H1 (cell line): ENCODE data around the gene LIPT2. TPM values are rescaled to one million over a fixed set of nuclear protein-coding genes. Genes with fewer than 3 reads are reported as not detected.

Experiments used
- CTCF ChIA-PET: fragments of 300-600 bp; sonication (Branson Sonifier 250); formaldehyde crosslinking; loops from one replicate; lab custom pipeline; 2021; ENCODE audit not compliant: partially characterized antibody; lab: Charles Lee
- POLR2A ChIA-PET: fragments of 300-600 bp; sonication (Branson Sonifier 250); formaldehyde crosslinking; loops from one replicate; lab custom pipeline; 2021; ENCODE audit warnings: inconsistent platforms; ENCODE audit not compliant: partially characterized antibody; lab: Charles Lee
- DNase-seq, 2 experiments: peaks; one replicate each; pipeline versions ENCODE4 v3.0.0 to v3.0.0-alpha.2; 2010 to 2022; ENCODE audit warnings: low spot score in 2 of 2, low read depth in 1 of 2, mixed read lengths in 1 of 2
- FAIRE-seq: peaks from 2 replicates; lab custom pipeline; 2011; peaks lifted over from hg19 to GRCh38; lab: Jason Lieb, UNC
- H2AFZ ChIP-seq: 2 replicates; pipeline ENCODE4 v1.8.1; 2012; ENCODE audit warnings: low read length, inconsistent platforms
- H2AK5ac ChIP-seq: 2 replicates; pipeline ENCODE4 v1.6.1; 2013; ENCODE audit warnings: low read depth, low read length
- H2BK120ac ChIP-seq: replicated peaks from 2 replicates; pipeline ENCODE3; 2013; ENCODE audit warnings: low read depth, low read length, inconsistent platforms
- H2BK12ac ChIP-seq: 2 replicates; pipeline ENCODE4 v1.6.1; 2013; ENCODE audit warnings: low read depth, low read length
- H2BK15ac ChIP-seq: 2 replicates; pipeline ENCODE4 v1.6.1; 2013; ENCODE audit warnings: low read length
- H2BK20ac ChIP-seq: 2 replicates; pipeline ENCODE4 v1.6.1; 2013; ENCODE audit warnings: low read length
- H2BK5ac ChIP-seq: 2 replicates; pipeline ENCODE4 v1.6.1; 2013; ENCODE audit warnings: low read depth, low read length
- H3K14ac ChIP-seq: 2 replicates; pipeline ENCODE4 v1.6.1; 2013; ENCODE audit warnings: inconsistent platforms; ENCODE audit not compliant: insufficient read length
- H3K18ac ChIP-seq: 2 replicates; pipeline ENCODE4 v1.6.1; 2013; ENCODE audit warnings: low read length; ENCODE audit errors: extremely low read depth
- H3K23ac ChIP-seq: 2 replicates; pipeline ENCODE4 v1.6.1; 2013; ENCODE audit warnings: inconsistent platforms; ENCODE audit not compliant: insufficient read length
- H3K23me2 ChIP-seq: 2 replicates; pipeline ENCODE4 v1.6.1; 2013; ENCODE audit warnings: low read depth, low read length
- H3K27ac ChIP-seq: 2 replicates; pipeline ENCODE4 v1.6.1; 2011; ENCODE audit warnings: low read depth, low read length, inconsistent platforms
- H3K27me3 ChIP-seq, 4 experiments: replicated peaks in 1 of 4; 1 replicate in 1 of 4; 2 replicates in 3 of 4; pipeline versions ENCODE4 v1.6.1 to v1.8.1; 2011 to 2013; ENCODE audit warnings: low read length in 3 of 4, mild to moderate bottlenecking in 3 of 4, inconsistent platforms in 2 of 4, mixed read lengths in 2 of 4, moderate library complexity in 1 of 4; ENCODE audit not compliant: control insufficient read depth in 3 of 4, insufficient read depth in 3 of 4; ENCODE audit errors: extremely low read depth in 1 of 4
- H3K36me3 ChIP-seq, 4 experiments: 2 replicates each; pipeline versions ENCODE4 v1.6.1 to v1.8.1; 2011 to 2013; ENCODE audit warnings: mild to moderate bottlenecking in 4 of 4, low read length in 3 of 4, moderate library complexity in 2 of 4, control low read depth in 1 of 4, inconsistent platforms in 1 of 4; ENCODE audit not compliant: insufficient read depth in 4 of 4, control insufficient read depth in 2 of 4
- H3K4ac ChIP-seq: replicated peaks from 2 replicates; pipeline ENCODE3; 2013; ENCODE audit warnings: low read length, low read depth, mixed read lengths, inconsistent platforms; ENCODE audit not compliant: insufficient read length
- H3K4me1 ChIP-seq, 4 experiments: replicated peaks in 1 of 4; 1 replicate in 1 of 4; 2 replicates in 3 of 4; pipeline versions ENCODE4 v1.6.1 to v1.8.1; 2011 to 2013; ENCODE audit warnings: low read length in 3 of 4, inconsistent platforms in 2 of 4, mixed read lengths in 1 of 4; ENCODE audit not compliant: insufficient read depth in 4 of 4, control insufficient read depth in 3 of 4
- H3K4me2 ChIP-seq, 2 experiments: 2 replicates each; pipeline versions ENCODE4 v1.6.1 to v1.8.1; 2011 to 2013; ENCODE audit warnings: low read depth in 2 of 2, low read length in 2 of 2, control low read depth in 1 of 2, inconsistent platforms in 1 of 2, mild to moderate bottlenecking in 1 of 2; ENCODE audit not compliant: insufficient read depth in 1 of 2
- H3K4me3 ChIP-seq, 4 experiments: fragments of 200-600, 300-600 bp in 1 of 4; sonication (generic), shearing (Covaris generic), sonication (Bioruptor Twin) in 1 of 4; 2 replicates each; pipeline versions ENCODE4 v1.5.1 to v1.8.1; 2011 to 2016; ENCODE audit warnings: low read length in 4 of 4, low read depth in 3 of 4, control low read depth in 2 of 4, inconsistent platforms in 2 of 4, mild to moderate bottlenecking in 2 of 4, mixed read lengths in 1 of 4, moderate library complexity in 1 of 4; ENCODE audit not compliant: insufficient read depth in 2 of 4; ENCODE audit errors: extremely low read depth in 1 of 4
- H3K56ac ChIP-seq: replicated peaks from 2 replicates; pipeline ENCODE3; 2013; ENCODE audit warnings: low read depth, mild to moderate bottlenecking, mixed read lengths, low read length, inconsistent platforms; ENCODE audit not compliant: insufficient read length
- H3K79me1 ChIP-seq: 2 replicates; pipeline ENCODE4 v1.6.1; 2013; ENCODE audit warnings: low read depth, low read length, control low read depth
- H3K79me2 ChIP-seq, 2 experiments: 2 replicates each; pipeline versions ENCODE4 v1.6.1 to v1.8.1; 2012 to 2013; ENCODE audit warnings: low read length in 2 of 2, mild to moderate bottlenecking in 2 of 2, inconsistent platforms in 1 of 2; ENCODE audit not compliant: insufficient read depth in 2 of 2, control insufficient read depth in 1 of 2
- H3K9ac ChIP-seq, 4 experiments: replicated peaks in 1 of 4; 1 replicate in 1 of 4; 2 replicates in 3 of 4; pipeline versions ENCODE4 v1.6.1 to v1.8.1; 2011 to 2013; ENCODE audit warnings: low read depth in 3 of 4, low read length in 3 of 4, control low read depth in 2 of 4, mild to moderate bottlenecking in 2 of 4, moderate library complexity in 2 of 4, inconsistent platforms in 1 of 4; ENCODE audit errors: extremely low read depth in 1 of 4
- H3K9me3 ChIP-seq, 2 experiments: 2 replicates each; pipeline versions ENCODE4 v1.6.1 to v1.8.1; 2012 to 2013; ENCODE audit warnings: mild to moderate bottlenecking in 2 of 2, moderate library complexity in 2 of 2, control low read depth in 1 of 2, inconsistent platforms in 1 of 2, low read depth in 1 of 2, low read length in 1 of 2, mixed read lengths in 1 of 2; ENCODE audit not compliant: insufficient read depth in 2 of 2
- H4K20me1 ChIP-seq, 2 experiments: replicated peaks in 1 of 2; 2 replicates each; pipeline versions ENCODE3 to v1.8.1; 2011 to 2013; ENCODE audit warnings: inconsistent platforms in 2 of 2, low read length in 2 of 2, mild to moderate bottlenecking in 1 of 2; ENCODE audit not compliant: insufficient read depth in 2 of 2, control insufficient read depth in 1 of 2
- H4K5ac ChIP-seq: 2 replicates; pipeline ENCODE4 v1.6.1; 2013; ENCODE audit warnings: low read length, low read depth, mixed read lengths, inconsistent platforms; ENCODE audit not compliant: insufficient read length
- H4K8ac ChIP-seq: 2 replicates; pipeline ENCODE4 v1.8.0; 2013; ENCODE audit warnings: mild to moderate bottlenecking, moderate library complexity, low read length, inconsistent platforms; ENCODE audit not compliant: insufficient read depth; ENCODE audit errors: extremely low read depth
- H4K91ac ChIP-seq: replicated peaks from 2 replicates; pipeline ENCODE3; 2013; ENCODE audit warnings: low read length, mixed read lengths, inconsistent platforms; ENCODE audit not compliant: insufficient read length
- EP300 ChIP-seq, 2 experiments: IDR thresholded peaks; 1 replicate in 1 of 2; 2 replicates in 1 of 2; pipeline ENCODE4 v1.6.1; 2011 to 2012; ENCODE audit warnings: low read depth in 2 of 2, low read length in 2 of 2, mild to moderate bottlenecking in 2 of 2, borderline replicate concordance in 1 of 2, inconsistent platforms in 1 of 2, moderate library complexity in 1 of 2
- HDAC2 ChIP-seq, 2 experiments: fragments of 300-600 bp in 1 of 2; sonication (generic) in 1 of 2; IDR thresholded peaks; 2 replicates each; pipeline ENCODE4 v1.6.1; 2011 to 2012; ENCODE audit warnings: low read depth in 2 of 2, low read length in 2 of 2, mild to moderate bottlenecking in 2 of 2, moderate library complexity in 2 of 2, borderline replicate concordance in 1 of 2, inconsistent platforms in 1 of 2
- HDAC6 ChIP-seq: IDR thresholded peaks from one replicate; pipeline ENCODE4 v1.7.1; 2012; ENCODE audit warnings: low read depth, mild to moderate bottlenecking, inconsistent platforms, low read length, moderate library complexity
- KDM1A ChIP-seq: fragments of 200-600, 300-600 bp; sonication (generic); IDR thresholded peaks from 2 replicates; pipeline ENCODE4 v1.7.1; 2016; ENCODE audit warnings: mild to moderate bottlenecking, low read length, borderline replicate concordance
- NANOG ChIP-seq: IDR thresholded peaks from 2 replicates; pipeline ENCODE4 v1.6.1; 2011; ENCODE audit warnings: low read length, low read depth, mild to moderate bottlenecking, inconsistent platforms; ENCODE audit not compliant: insufficient read depth, poor library complexity, severe bottlenecking
- PHF8 ChIP-seq: fragments of 200-600 bp; sonication (generic); conservative IDR thresholded peaks from 2 replicates; pipeline ENCODE4 v1.7.1; 2012; ENCODE audit warnings: low read depth, mild to moderate bottlenecking, inconsistent platforms, low read length, moderate library complexity
- SIX5 ChIP-seq: IDR thresholded peaks from 2 replicates; pipeline ENCODE4 v1.6.1; 2011; ENCODE audit warnings: mild to moderate bottlenecking, low read depth, low read length
- SUZ12 ChIP-seq: fragments of 200-600 bp; sonication (generic); IDR thresholded peaks from 2 replicates; pipeline ENCODE4 v1.6.1; 2012; ENCODE audit warnings: mild to moderate bottlenecking, inconsistent platforms, low read length, moderate library complexity, mixed read lengths
- WGBS, 2 experiments: shearing (Covaris generic) in 1 of 2; methylation state at CpG; one replicate each; pipeline versions ENCODE4 v1.1.6 to v1.1.7; 2013 to 2015; ENCODE audit warnings: low lambda C conversion rate in 2 of 2, mixed read lengths in 2 of 2, inconsistent platforms in 1 of 2, low coverage in 1 of 2, missing lambda C conversion rate in 1 of 2; ENCODE audit not compliant: insufficient replicate concordance in 2 of 2, insufficient coverage in 1 of 2, insufficient read length in 1 of 2; ENCODE audit errors: extremely low coverage in 1 of 2, missing lambda C conversion rate in 1 of 2; 5-methylcytosine and 5-hydroxymethylcytosine counted together
- polyA plus RNA-seq, 7 experiments: library from polyadenylated mRNA; depleted of rRNA in 3 of 7; stranded (reverse) in 5 of 7; unstranded in 2 of 7; fragments of >200 nt in 5 of 7; fragments of 200-250 nt in 2 of 7; gene quantifications; 1 replicate in 5 of 7; 2 replicates in 1 of 7; 4 replicates in 1 of 7; pipeline versions ENCODE4 v1.2.1 to v1.2.3, GENCODE V29; 2011 to 2013; ENCODE audit warnings: missing spikeins in 2 of 7, mixed read lengths in 2 of 7
- total RNA-seq: library from RNA; stranded (reverse); fragmentation: NEBNext Ultra II Directional; extraction: Animal tissue kit (Norgen Biotek cat#: 25700); gene quantifications from 2 replicates; pipeline ENCODE4 v1.2.1, GENCODE V29; 2021
- TF ChIP-seq, protein P1 (sequence below): IDR thresholded peaks from 2 replicates; pipeline ENCODE4 v1.6.1; 2012; ENCODE audit warnings: low read length, inconsistent platforms
- TF ChIP-seq, protein P2 (sequence below): IDR thresholded peaks from 2 replicates; pipeline ENCODE4 v1.6.1; 2011; ENCODE audit warnings: low read length, improper control_type of control experiment

LIPT2 gene
- total and polyA plus RNA-seq, 2 of the 8 experiments (the other 6 are each of a cell fraction or from before 2014, with no cell fraction given): 6.4 to 16.7 TPM

DNA sequence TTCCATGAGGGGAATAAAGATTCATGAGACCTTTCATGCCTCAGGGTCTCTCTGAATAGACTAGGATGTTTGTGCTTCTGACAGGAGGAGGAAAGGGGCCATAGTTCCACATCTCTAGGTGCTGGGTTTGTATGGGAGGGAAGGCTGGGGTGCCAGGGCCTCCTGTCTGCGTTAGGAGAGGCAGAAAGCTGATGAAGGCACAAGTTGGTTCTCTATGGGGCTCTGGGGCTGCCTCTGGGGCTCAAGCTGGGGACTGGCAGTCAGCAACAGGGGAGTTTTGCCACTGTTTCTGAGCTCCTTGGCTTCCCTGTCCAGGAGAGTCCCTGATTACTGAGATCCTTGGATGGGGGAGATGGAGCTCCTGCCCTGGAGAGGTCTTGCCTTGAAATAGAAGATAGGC is 30.3 kb downstream of the LIPT2 start:
- no peaks in the 10 kb centered on the region for H3K79me1 ChIP-seq
- DNase-seq (no peak), FAIRE-seq (no peak)
- H3K4ac ChIP-seq: no peak overlapping the region
- H3K4me3 ChIP-seq: no peak overlapping the region
- no peaks in the 10 kb centered on the region for H3K36me3 ChIP-seq
- no peak overlapping the region for H3K9ac ChIP-seq
- no peak overlapping the region for H3K27ac ChIP-seq
- H3K14ac ChIP-seq: no peak overlapping the region
- no peak overlapping the region for H4K8ac ChIP-seq
- no peak overlapping the region for H2AFZ ChIP-seq
- CTCF ChIA-PET: interaction anchor here (0.9 to 5.3 kb wide), 10 partner anchors 11 to 126 kb away, joined by 3 to 42 read pairs (median 5); no protein-coding TSS in a partner anchor
- H3K79me2 ChIP-seq: no peaks in the 10 kb centered on the region
- peaks cover 0 to 5% (median 0%) of the 10 kb centered on the region in 4 experiments; a peak in 3 of 7 replicates for H3K27me3 ChIP-seq
- no peak overlapping the region for H2AK5ac ChIP-seq
- H4K91ac ChIP-seq: no peak overlapping the region
- H3K23me2 ChIP-seq: no peaks in the 10 kb centered on the region; the same call in 1 of the 2 replicates
- H3K18ac ChIP-seq: no peak overlapping the region
- WGBS, 2 experiments: no CpG with 5 or more reads among the region's 1 CpG
- POLR2A ChIA-PET: interaction anchor here (1.3 kb wide), 1 partner anchor 30 kb away, joined by 5 read pairs; the partner anchor contains the start of gene LIPT2
- no peaks in the 10 kb centered on the region for H4K20me1 ChIP-seq
- H3K56ac ChIP-seq: no peak overlapping the region
- H3K9me3 ChIP-seq: no peaks in the 10 kb centered on the region
- H2BK15ac ChIP-seq: no peak overlapping the region
- no peak overlapping the region for H3K4me2 ChIP-seq
- H2BK12ac ChIP-seq: no peak overlapping the region
- H3K23ac ChIP-seq: no peak overlapping the region
- peaks cover 4 to 16% (median 11%) of the 10 kb centered on the region in 4 experiments for H3K4me1 ChIP-seq
- no peak overlapping the region for H2BK20ac ChIP-seq
- no peak overlapping the region for H4K5ac ChIP-seq
- H2BK5ac ChIP-seq: no peak overlapping the region
- no peak overlapping the region for H2BK120ac ChIP-seq
- TF ChIP-seq HDAC6 (no peak), HDAC2 (IDR thresholded peaks at IDR 0.05; ENCODE audit: borderline replicate concordance in 1 of 2, low read depth in 2 of 2, low read length in 2 of 2) (no peak), SIX5 (no peak), SUZ12 (no peak), PHF8 (no peak), EP300 (IDR thresholded peaks at IDR 0.05; ENCODE audit: borderline replicate concordance in 1 of 2, low read depth in 2 of 2, low read length in 2 of 2) (no peak), NANOG (no peak), KDM1A (no peak)
- TF ChIP-seq, protein P1, sequence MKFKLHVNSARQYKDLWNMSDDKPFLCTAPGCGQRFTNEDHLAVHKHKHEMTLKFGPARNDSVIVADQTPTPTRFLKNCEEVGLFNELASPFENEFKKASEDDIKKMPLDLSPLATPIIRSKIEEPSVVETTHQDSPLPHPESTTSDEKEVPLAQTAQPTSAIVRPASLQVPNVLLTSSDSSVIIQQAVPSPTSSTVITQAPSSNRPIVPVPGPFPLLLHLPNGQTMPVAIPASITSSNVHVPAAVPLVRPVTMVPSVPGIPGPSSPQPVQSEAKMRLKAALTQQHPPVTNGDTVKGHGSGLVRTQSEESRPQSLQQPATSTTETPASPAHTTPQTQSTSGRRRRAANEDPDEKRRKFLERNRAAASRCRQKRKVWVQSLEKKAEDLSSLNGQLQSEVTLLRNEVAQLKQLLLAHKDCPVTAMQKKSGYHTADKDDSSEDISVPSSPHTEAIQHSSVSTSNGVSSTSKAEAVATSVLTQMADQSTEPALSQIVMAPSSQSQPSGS: no peak
- TF ChIP-seq, protein P2, sequence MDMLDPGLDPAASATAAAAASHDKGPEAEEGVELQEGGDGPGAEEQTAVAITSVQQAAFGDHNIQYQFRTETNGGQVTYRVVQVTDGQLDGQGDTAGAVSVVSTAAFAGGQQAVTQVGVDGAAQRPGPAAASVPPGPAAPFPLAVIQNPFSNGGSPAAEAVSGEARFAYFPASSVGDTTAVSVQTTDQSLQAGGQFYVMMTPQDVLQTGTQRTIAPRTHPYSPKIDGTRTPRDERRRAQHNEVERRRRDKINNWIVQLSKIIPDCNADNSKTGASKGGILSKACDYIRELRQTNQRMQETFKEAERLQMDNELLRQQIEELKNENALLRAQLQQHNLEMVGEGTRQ: no peak
